Testis (tissue), 3 donors: Measurements from ENCODE around the gene PPP6R1. TPM values are rescaled to one million over a fixed set of nuclear protein-coding genes. Genes with fewer than 3 reads are reported as not detected.

Experiments
- DNase-seq: peaks from one replicate; pipeline ENCODE4 v3.0.0-alpha.2; 2019
- H3K27ac ChIP-seq, 2 donors: fragments of 200-600 bp; sonication (generic); one replicate each; pipeline ENCODE4 v1.5.1; 2019
- H3K27me3 ChIP-seq: fragments of 200-600 bp; sonication (generic); one replicate; pipeline ENCODE4 v1.5.1; 2019
- H3K36me3 ChIP-seq: fragments of 200-600 bp; sonication (generic); one replicate; pipeline ENCODE4 v1.5.1; 2017; ENCODE audit warnings: low read depth; ENCODE audit errors: missing control alignments
- H3K4me1 ChIP-seq: fragments of 200-600 bp; sonication (generic); one replicate; pipeline ENCODE4 v1.5.1; 2019
- H3K4me3 ChIP-seq, 2 donors: fragments of 200-600 bp; sonication (generic); one replicate each; pipeline ENCODE4 v1.5.1; 2017 to 2019
- H3K9me3 ChIP-seq: fragments of 200-600 bp; sonication (generic); one replicate; pipeline ENCODE4 v1.5.1; 2017
- POLR2A ChIP-seq: fragments of 450-650 bp; IDR thresholded peaks from one replicate; pipeline ENCODE4 v1.6.1; 2017; ENCODE audit warnings: antibody characterized with exemption, mild to moderate bottlenecking, moderate library complexity
- WGBS, 2 donors: methylation state at CpG; one replicate each; pipeline ENCODE4 v1.1.5; 2018; 5-methylcytosine and 5-hydroxymethylcytosine counted together
- intact Hi-C: fragments of 100-400 bp; cut with DNase I; formaldehyde crosslinking; loops from one replicate; pipeline ENCODE4 v1.15.1; 2023; ENCODE audit warnings: low total_unique reads
- polyA plus RNA-seq: library from polyadenylated mRNA; stranded (reverse); fragments of 350-450 nt; fragmentation: Illumina TruSeq; extraction: RNeasy Lipid Tissue Mini Kit (QIAGEN cat#74804); gene quantifications from one replicate; pipeline ENCODE4 v1.2.3, GENCODE V29; 2014; ENCODE audit warnings: low read depth, low replicate concordance; ENCODE audit not compliant: insufficient read depth
- total RNA-seq, 2 donors: library from RNA; depleted of rRNA; stranded (reverse); fragments of >200 nt; gene quantifications; one replicate each; pipeline ENCODE4 v1.2.3, GENCODE V29; 2016
- TF ChIP-seq, protein P1 (sequence below), 3 experiments: fragments of 450-650 bp in 2 of 3; fragments of 200-600 bp in 1 of 3; sonication (generic) in 1 of 3; IDR thresholded peaks; one replicate each; pipeline ENCODE4 v1.5.1; 2016 to 2019; ENCODE audit warnings: antibody characterized with exemption in 3 of 3, mild to moderate bottlenecking in 2 of 3, moderate library complexity in 1 of 3

Gene PPP6R1
- total and polyA plus RNA-seq, 3 donors from 2014 or later = 178 to 217 (median 179) TPM

GRCh38 chr19:55272142-55272541 is 13.3 kb upstream of the PPP6R1 start:
- H3K27me3 ChIP-seq = no peaks in the 10 kb centered on the region
- no peak for DNase-seq
- no peak overlapping the region for H3K4me3 ChIP-seq
- no peak overlapping the region for H3K27ac ChIP-seq
- H3K36me3 ChIP-seq = no peaks in the 10 kb centered on the region
- TF ChIP-seq POLR2A = no peak
- WGBS, 2 donors = 91 to 94% methylated on average over 18 of the region's 18 CpGs
- intact Hi-C loops = no loop called here
- H3K9me3 ChIP-seq = no peaks in the 10 kb centered on the region
- H3K4me1 ChIP-seq = no peaks in the 10 kb centered on the region

GRCh38 chr19:55270172-55270942 is 11.5 kb upstream of the PPP6R1 start:
- Histone ChIP-seq H3K4me3 (no peak overlapping the region), H3K27ac (no peak overlapping the region), H3K36me3 (no peaks in the 10 kb centered on the region), H3K27me3 (no peaks in the 10 kb centered on the region), H3K4me1 (no peaks in the 10 kb centered on the region), H3K9me3 (no peaks in the 10 kb centered on the region)
- 91 to 92% methylated on average over 20 to 25 of the region's 25 CpGs for WGBS, 2 donors
- TF ChIP-seq POLR2A = no peak
- TF ChIP-seq, protein P1, sequence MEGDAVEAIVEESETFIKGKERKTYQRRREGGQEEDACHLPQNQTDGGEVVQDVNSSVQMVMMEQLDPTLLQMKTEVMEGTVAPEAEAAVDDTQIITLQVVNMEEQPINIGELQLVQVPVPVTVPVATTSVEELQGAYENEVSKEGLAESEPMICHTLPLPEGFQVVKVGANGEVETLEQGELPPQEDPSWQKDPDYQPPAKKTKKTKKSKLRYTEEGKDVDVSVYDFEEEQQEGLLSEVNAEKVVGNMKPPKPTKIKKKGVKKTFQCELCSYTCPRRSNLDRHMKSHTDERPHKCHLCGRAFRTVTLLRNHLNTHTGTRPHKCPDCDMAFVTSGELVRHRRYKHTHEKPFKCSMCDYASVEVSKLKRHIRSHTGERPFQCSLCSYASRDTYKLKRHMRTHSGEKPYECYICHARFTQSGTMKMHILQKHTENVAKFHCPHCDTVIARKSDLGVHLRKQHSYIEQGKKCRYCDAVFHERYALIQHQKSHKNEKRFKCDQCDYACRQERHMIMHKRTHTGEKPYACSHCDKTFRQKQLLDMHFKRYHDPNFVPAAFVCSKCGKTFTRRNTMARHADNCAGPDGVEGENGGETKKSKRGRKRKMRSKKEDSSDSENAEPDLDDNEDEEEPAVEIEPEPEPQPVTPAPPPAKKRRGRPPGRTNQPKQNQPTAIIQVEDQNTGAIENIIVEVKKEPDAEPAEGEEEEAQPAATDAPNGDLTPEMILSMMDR (IDR thresholded peaks at IDR 0.05) = no peak
- intact Hi-C loops = no loop called here
- no peak for DNase-seq

- TF ChIP-seq, protein P1 (IDR thresholded peaks at IDR 0.05) = no peak
- no peak for TF ChIP-seq POLR2A
- intact Hi-C loops = no loop called here
- H3K4me3 ChIP-seq = no peak overlapping the region
- 79 to 87% methylated on average over 8 of the region's 8 CpGs for WGBS, 2 donors
- no peaks in the 10 kb centered on the region for H3K9me3 ChIP-seq
- no peak for DNase-seq
- no peaks in the 10 kb centered on the region for H3K27me3 ChIP-seq
- no peaks in the 10 kb centered on the region for H3K4me1 ChIP-seq
- no peak overlapping the region for H3K27ac ChIP-seq
- H3K36me3 ChIP-seq = no peaks in the 10 kb centered on the region
Measured at GRCh38 chr19:55269299-55269698, 10.5 kb upstream of the PPP6R1 start.

- Histone ChIP-seq H3K36me3 (no peaks in the 10 kb centered on the region), H3K4me1 (no peaks in the 10 kb centered on the region), H3K27ac (no peak overlapping the region), H3K27me3 (no peaks in the 10 kb centered on the region), H3K4me3 (no peak overlapping the region), H3K9me3 (no peaks in the 10 kb centered on the region)
- DNase-seq = no peak
- WGBS, 2 donors = 92 to 98% methylated on average over 4 of the region's 4 CpGs
- TF ChIP-seq, protein P1 (IDR thresholded peaks at IDR 0.05) = no peak
- TF ChIP-seq POLR2A = no peak
- intact Hi-C loops = no loop called here
Measured at GRCh38 chr19:55266840-55267239, 8.0 kb upstream of the PPP6R1 start.

GRCh38 chr19:55266404-55266803 is 7.6 kb upstream of the PPP6R1 start:
- TF ChIP-seq, protein P1 (IDR thresholded peaks at IDR 0.05) = no peak
- TF ChIP-seq POLR2A = no peak
- no peak overlapping the region for H3K27ac ChIP-seq
- no peaks in the 10 kb centered on the region for H3K27me3 ChIP-seq
- H3K4me1 ChIP-seq = no peaks in the 10 kb centered on the region
- no peaks in the 10 kb centered on the region for H3K36me3 ChIP-seq
- H3K9me3 ChIP-seq = no peaks in the 10 kb centered on the region
- intact Hi-C loops = no loop called here
- no peak for DNase-seq
- no peak overlapping the region for H3K4me3 ChIP-seq
- WGBS, 2 donors = 96 to 100% methylated on average over 3 of the region's 3 CpGs
